Stimulated activated CD8-positive, alpha-beta memory T cell treated with anti-CD3 and anti-CD28 coated beads, Interleukin-12 subunit alpha, Interleukin-12 subunit beta, amount 100 ng/mL, for 1 hour (primary cell): ENCODE measurements around the gene KRTAP12-4.
"Not testable (repeated sequence)": the region's sequence is repeated elsewhere in the genome, so short reads cannot be mapped to it uniquely, and the experiment has no call there.

ENCODE experiments used
- DNase-seq: peaks from one replicate; pipeline ENCODE4 v3.0.0-alpha.2; 2020; ENCODE audit warnings: low read depth

The KRTAP12-4 gene, protein sequence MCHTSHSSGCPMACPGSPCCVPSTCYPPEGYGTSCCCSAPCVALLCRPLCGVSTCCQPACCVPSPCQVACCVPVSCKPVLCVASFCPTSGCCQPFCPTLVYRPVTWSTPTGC

DNA sequence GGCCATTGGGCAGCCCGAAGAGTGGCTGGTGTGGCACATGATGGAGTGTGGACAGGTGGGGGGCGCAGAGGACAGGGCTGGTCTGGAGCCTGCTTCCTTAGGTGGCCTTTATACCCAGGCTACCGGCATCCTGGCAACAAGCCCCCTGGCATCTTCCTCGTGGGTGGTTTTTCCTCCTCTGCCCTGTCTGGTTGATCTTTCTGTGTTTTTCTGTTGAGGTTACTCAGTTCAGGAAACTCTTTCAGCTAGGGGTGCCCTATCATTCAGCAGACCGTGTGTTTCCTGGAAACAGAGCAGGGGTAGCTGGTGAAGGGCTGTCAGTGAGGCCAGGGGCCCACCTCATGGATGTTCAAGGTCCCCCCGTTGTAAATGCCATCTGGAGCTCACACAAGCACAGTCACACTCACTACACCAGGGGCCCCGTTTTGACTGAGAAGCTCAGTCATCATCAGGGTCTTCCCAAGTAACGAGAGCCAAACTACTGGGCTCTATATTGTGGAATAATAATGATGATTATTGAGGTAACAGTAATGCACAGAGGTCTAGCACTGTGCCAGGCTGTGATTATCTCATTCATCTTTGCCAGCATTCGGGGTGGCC is at the start of gene KRTAP12-4:
Gene KRTAP12-4 (minus strand): TSS at position 84 of the 600 bp plus-strand sequence. CDS start 45 bp downstream, at position 39.
- no peak for DNase-seq

DNA sequence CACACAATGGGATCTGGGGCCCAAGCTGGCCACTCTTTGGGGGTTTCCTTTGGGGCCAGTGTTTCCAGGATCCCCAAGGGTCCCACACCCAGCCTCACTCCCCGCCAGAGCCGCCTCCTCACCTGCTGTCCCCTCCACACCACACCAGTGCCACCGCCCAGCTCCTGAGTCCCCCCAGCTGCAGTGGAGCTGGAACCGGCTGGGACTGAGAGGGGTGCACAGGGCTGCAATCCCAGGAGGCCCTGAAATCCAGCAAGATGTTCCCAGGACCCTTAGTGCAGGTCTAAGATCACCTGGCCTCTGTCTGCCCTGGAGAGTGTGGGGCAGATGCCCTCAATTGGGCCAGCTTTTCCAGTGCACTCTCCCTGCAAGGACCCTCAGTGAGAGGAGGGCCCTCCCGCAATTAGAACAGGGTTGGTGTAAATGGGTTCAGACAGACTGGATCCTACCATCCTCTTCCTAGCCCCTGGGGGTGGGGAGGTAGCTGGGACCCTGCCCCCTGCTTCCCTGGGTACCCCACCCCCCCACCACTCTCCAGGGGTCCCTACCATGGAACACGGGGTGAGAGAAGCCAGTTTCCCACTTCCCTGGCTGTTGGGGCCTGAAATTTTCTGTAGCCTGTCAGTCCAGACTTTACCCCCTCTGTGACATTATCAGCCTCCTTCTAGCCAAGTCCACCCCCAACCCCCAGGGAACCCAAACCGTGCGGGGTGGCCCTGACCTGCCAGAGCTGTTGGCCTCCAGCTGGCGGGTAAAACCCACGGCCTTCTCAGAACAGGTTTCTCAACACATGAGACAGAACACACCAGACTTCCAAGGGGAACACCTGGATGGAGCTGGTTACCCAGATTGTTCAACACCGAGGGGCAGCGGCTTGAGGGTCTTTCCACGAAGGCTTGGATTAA is 49.5 kb upstream of the KRTAP12-4 start:
- DNase-seq, result no peak

DNA sequence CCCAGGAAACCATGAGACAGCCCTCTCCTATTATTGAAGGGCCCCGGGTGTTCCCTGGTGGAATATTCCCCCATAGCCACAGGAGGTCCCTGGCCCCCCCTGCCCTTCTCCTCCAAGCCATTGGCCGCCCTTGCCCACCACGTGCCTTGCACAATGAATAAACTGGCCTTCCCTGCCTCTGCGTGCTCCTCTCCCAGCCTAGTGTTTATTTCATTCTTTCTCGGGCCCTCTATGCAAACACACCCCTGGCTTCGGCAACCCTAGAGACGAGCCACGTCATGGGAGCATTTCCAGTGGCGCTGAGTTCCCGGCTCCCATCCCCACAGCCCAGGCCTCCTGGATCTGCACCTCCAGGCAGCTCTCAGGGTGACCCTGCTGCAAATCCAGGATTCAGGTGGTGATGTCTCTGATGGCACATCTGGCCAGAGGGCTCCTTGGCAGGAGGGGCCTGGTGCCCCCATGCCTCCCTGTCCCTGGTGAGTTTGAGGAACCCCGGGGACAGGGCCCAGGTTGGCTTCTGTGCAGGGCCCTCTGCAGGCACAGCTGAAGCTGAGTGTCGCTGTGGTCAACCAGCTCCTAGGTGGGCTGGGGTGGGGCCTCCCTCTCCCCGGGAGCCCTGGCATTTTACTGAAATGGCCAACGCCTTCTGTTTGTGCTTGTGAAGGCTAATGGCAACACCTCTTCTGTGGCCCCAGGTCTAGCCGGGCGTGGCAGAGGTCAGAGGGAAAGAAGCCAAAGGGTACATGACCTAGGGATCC is 48.7 kb upstream of the KRTAP12-4 start:
- no peak for DNase-seq

DNA sequence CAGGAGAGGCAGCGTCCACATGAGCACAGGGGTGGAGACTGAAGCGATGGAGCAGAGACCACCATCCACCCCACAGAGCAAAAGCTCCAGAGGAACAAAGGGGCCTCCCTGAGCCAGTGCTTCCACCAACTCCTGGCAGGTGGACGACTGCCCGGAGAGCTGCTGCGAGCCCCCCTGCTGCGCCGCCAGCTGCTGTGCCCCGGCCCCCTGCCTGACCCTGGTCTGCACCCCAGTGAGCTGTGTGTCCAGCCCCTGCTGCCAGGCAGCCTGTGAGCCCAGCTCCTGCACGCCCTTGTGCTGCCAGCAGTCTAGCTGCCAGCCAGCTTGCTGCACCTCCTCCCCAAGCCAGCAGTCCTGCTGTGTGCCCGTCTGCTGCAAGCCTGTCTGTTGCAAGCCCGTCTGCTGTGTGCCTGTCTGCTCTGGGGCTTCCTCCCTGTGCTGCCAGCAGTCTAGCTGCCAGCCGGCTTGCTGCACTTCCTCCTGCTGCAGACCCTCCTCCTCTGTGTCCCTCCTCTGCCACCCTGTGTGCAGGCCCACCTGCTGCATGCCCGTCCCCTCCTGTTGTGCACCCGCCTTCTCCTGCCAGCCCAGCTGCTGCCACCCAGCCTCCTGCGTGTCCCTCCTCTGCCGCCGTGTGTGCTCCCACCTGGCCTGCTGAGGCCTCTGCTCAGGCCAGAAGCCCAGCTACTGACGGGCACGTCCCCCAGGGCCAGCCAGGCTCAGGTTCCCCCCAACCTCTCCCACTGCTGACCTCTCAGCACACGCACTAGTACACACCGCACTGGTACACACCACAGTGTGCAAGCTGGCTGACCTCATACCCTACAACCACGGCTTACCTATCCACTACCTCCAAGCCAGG is 47.9 kb upstream of the KRTAP12-4 start:
- DNase-seq, result no peak

DNA sequence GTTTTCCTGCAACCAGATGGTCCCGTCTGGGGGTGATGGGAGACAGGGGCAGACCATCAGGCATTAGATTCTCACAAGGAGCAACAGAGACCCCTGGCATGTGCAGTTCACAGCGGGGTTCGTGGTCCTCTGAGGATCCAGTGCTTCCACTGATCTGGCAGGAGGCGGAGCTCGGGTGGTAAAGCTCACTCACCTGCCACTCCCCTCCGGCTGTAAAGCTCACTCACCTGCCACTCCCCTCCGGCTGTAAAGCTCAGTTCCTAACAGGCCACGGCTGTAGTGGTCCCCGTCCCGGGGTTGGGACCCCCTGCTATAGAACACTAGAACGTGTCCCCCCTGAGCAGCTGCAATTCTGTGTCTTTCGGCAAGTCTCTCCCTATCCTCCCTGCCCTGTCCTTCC is 47.1 kb upstream of the KRTAP12-4 start:
- no peak for DNase-seq

DNA sequence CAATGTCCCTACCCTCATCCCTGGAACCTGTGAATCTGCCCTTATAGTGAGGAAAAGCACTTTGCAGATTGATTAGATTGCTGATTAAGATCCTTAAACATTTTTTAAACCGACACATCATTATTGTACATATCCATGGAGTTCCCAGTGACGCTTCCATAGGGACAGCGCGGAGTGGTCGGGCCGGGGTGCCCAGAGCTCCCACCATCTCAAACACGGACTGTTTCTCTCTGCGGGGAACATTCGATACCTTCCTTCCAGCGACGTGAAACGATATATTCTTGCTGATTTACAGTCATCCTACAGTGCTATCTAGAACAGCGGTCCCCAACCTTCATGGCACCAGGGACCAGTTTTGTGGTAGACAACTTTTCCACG is 46.6 kb upstream of the KRTAP12-4 start:
- DNase-seq, result no peak

DNA sequence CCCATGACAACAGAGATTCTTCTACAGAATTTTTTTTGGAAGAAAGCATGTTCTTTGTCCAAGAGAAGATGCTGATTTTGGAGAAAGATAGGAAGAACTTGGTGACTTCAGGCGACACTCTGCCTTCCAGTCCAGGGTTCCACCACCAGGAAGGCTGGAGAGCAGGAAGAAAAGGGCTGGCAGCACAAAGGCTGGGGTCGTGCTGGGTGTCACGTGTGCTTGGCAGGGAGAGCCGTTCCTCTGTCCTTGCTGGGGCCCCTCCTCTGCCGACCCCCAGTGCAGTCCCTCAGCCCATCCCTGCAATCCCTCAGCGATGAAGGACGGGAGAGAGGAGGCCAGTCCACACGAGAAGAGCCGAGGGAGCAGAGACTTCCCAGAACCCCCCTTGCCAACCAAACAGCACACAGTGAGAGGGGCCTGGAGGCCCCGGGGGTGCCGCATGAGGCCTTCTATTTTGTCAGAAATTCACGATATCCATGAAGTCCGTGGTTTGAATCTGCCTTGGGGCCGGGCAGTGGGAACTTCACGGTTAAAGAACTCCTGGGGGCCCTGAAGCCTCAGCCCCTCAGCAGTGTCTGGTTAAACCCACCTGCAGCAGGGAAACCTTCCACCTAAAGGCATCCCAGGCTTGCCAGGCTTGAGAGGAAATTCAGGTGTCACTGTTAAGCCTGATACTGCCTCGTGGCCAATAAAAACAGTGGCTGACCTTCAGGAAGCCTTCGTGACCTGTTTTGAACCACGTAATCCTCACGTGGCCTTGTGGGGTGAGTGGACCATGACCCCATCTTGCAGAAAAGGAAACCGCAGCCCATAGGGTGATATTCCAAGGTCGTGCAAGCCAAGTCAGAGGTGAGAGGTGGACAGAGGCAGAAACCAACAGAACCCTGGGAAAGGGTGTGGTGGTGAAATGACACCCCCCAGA is 45.9 kb upstream of the KRTAP12-4 start:
- no peak for DNase-seq

DNA sequence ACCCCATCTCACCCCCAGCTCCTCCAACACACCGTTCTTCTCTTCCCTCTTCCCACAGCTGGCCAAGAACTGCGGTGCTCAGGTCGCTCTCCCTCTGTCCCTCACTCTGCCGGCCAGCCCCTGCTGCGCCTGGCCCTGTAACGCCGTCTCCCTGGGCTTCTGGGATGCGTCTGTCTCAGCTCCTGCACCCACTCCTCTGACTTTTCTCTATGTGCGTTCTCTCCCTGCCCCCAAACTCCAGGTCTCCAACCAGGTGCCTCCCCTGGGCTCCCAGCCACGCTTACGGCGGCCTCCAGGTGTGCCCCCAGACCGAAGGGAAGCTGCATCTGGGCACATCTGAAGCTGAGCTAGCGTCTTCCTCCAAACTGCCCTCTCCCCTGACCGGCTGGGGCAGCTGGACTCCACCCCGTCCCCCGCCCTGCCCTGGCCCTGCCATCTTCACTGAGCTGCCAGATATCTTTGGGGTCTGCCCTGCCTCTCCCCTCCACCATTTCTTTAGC is 45.1 kb upstream of the KRTAP12-4 start:
- DNase-seq, result no peak

DNA sequence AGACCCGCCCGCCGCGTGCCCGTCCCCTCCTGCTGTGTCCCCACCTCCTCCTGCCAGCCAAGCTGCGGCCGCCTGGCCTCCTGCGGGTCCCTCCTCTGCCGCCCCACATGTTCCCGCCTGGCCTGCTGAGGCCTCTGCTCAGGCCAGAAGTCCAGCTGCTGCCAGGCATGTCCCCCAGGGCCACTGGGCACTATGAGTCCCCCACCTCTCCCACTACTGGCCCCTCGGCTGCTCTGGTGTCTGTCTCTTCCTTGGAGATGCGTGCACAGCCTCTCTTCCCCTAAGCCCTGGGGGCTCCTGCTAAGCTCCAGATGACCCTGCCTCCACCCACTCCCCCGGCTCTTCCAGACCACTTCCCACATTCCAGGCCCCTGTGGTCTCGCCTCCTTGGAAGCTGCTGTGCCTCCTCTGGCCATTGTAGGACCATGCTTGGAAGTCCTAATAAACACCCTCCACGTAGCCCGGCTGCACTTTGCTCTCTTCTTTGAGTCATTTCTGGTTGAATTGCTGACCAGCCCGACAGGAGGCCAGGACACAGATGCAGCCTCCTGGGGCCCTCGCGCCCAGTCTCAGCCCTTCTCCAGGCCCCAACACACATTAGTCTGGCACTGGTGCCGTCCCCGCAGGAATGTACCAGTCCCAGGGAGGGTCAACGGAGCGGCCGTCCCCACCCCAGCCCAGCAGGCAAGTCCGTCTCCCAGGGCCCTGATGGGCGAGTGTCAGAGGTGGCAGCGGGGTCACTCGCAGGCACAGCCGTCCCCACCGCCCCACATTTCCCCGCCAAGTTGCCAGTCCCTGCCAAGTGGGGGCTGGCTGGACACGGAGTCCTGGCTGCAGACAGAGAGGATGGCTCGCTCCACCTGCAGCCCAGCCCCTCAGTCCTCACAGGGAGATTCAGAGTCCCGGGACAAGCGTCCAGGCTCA is 43.6 kb upstream of the KRTAP12-4 start:
- DNase-seq, result no peak

DNA sequence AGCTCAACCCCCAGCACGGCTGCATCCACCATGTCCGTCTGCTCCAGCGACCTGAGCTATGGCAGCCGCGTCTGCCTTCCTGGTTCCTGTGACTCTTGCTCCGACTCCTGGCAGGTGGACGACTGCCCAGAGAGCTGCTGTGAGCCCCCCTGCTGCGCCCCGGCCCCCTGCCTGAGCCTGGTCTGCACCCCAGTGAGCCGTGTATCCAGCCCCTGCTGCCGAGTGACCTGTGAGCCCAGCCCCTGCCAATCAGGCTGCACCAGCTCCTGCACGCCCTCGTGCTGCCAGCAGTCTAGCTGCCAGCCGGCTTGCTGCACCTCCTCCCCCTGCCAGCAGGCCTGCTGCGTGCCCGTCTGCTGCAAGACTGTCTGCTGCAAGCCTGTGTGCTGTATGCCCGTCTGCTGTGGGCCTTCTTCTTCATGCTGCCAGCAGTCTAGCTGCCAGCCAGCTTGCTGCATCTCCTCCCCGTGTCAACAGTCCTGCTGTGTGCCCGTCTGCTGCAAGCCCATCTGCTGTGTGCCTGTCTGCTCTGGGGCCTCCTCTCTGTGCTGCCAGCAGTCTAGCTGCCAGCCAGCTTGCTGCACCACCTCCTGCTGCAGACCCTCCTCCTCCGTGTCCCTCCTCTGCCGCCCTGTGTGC is 42.8 kb upstream of the KRTAP12-4 start, which contains the start of gene KRTAP10-12:
Gene KRTAP10-12 (plus strand): TSS at position 1 of the 639 bp plus-strand sequence. CDS start 30 bp downstream, at position 31.
- not testable (repeated sequence) for DNase-seq

DNA sequence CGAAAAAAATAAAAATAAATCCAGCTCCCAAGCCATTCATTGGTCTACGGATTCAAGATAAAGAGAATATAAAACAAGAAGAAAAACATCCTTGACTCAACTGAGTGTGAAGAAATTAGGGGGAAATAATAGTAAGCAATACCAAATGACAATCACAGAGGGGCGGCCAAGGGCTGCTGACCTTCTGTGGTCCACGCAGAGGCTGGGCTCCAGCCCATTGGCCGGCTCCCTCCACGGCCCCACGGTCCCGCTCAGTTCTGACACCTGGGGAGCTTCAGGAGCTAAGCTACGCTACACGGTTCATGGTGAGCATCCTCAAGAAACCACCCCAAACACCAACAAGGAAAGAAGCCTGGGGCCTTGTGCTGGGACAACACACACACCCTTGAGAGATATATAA is 42.1 kb upstream of the KRTAP12-4 start:
- no peak for DNase-seq

DNA sequence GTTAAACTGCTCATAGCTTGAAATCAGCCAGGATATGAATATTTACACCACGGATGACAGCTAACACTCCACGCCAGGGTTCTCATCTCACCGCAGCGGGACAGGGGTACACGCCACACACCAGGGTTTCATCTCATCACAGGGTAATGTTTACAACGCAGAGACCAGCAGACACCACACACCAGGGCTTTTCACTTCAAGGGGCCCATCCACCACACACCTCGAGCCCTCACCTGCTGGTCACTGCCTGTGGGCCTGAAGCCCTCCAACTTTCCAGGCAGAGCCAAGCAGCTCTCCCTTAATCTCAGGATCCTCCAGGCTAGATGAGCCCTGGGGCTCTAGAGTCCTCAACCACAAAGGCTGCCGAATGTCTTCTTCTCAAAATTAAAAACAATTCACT is 41.2 kb upstream of the KRTAP12-4 start:
- no peak for DNase-seq

DNA sequence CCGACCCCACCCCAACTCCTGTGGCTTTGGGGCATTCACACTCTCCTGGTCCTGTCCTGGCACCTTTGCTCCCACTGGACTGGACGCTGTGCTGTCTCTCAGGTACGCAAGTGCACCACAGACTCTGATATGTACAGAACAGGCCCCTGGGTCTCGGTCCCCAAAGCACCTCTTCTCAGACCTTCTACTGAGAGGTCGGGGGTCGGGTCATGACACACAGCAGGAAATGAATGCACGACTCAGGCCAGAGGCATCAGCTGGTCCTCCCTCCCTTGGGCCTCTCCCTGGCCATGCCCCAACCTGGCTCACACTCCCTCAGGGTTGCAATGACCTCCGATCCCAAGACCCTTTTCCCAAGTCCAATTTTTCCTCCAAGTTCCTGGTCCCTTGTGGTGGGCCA is 40.7 kb upstream of the KRTAP12-4 start:
- no peak for DNase-seq

DNA sequence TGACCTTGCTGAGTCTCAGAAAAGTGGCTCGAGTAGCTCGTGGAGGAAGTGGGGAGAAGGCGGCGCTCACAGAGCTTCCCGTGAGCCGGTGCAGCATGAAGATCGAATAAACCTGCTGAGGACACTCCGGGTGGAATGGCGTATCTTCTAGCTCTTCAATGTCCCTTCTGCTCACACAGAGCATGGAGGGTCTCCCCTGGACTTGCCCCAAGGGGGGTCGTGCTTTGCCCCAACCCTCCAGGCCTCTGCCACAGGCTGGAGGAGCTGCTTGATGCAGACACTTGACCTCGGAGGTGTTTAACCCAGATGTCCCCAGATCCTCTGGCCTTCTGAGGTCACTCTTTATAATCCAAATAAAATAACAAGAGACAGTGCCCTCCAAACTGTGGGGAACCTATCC is 40.3 kb upstream of the KRTAP12-4 start:
- no peak for DNase-seq

DNA sequence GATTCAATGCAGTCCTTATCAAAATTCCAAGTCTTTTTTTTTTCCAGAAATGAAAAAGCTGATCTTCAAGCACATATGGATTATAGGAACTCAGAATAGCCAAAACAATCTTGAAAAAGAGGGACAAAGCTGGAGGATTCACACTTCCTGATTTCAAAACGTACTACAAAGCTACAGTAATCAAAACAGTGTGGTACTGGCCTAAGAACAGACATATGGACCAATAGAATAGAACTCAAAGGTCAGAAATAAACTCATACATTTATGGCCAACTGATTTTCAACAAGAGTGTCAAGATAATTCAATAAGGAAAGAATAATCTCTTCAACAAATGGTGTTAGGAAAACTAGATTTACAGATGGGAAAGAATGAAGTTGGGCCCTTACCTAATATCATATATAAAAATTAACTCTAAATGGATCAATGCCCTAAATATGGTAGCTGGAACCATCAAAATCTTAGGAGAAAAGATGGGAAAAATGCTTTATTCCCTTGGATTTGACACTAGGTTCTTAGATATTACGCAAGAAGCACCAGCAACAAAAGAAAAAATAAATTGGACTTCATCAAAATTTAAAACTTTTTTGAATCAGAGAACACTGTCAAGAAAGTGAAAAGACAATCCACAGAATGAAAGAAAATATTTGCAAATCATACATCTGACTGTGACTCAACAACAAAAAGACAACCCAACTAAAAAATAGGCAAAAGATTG is 38.5 kb upstream of the KRTAP12-4 start:
- DNase-seq, result no peak

DNA sequence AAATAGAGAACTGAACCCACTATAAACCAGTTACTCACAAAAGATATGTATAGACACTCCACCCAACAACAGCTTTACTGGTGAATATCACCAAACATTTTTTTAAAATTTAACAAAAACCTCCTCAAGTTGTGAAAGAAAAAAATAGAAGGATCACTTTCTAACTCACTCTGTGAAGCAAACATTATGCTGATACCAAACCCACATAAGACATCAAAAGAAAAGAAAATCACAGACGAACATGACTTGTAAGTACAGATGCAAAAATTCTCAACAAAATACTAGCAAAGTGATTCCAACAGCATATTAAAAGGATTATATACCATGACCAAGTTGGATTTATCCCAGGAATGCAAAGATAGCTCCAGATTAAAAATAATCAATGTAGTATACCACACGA is 37.2 kb upstream of the KRTAP12-4 start:
- no peak for DNase-seq

DNA sequence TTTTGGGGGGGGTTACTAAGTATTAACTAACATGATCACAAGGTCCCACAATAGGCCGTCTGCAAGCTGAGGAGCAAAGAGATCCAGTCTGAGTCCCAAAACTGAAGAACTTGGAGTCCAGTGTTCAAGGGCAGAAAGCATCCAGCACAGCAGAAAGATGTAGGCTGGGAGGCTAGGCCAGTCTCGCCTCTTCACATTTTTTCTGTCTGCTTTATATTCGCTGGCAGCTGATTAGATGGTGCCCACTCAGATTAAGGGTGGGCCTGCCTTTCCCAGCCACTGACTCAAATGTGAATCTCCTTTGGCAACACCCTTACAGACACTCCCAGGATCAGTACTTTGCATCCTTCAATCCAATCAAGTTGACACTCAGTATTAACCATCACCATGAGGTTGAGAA is 35.3 kb upstream of the KRTAP12-4 start:
- DNase-seq, result not testable (repeated sequence)

DNA sequence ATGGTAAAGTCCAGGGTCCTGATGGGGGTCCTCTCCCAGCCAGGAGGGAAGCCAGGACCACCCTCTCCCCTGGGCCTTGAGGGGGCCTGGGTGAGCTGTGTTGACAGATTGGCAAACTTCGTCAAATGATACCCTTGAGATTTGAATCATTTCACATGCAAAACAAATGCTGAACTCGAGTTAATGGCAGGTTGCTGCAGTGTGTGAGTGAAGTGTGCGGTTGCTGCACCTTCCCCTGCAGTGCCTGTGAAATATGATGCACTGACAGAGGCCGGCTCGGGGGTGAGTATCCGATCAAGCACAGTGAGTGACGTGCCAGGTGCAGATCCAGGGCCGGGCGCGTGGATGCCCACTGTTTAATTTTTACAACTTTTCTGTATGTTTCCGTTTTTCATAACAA is 33.2 kb upstream of the KRTAP12-4 start:
- no peak for DNase-seq
